Stimulated activated CD4-positive, alpha-beta T cell treated with anti-CD3 and anti-CD28 coated beads, Interleukin-4, amount 100 ng/mL, for 48 hours (primary cell): ENCODE measurements around the gene ZNF3.
A peak's percentile ranks its signal among the peaks of the same experiment; 100 is the strongest.

ENCODE experiments used
- DNase-seq, 2 donors: peaks; one replicate each; pipeline ENCODE4 v3.0.0-alpha.2; 2020; ENCODE audit warnings: low read depth in 2 of 2

Gene ZNF3

DNA sequence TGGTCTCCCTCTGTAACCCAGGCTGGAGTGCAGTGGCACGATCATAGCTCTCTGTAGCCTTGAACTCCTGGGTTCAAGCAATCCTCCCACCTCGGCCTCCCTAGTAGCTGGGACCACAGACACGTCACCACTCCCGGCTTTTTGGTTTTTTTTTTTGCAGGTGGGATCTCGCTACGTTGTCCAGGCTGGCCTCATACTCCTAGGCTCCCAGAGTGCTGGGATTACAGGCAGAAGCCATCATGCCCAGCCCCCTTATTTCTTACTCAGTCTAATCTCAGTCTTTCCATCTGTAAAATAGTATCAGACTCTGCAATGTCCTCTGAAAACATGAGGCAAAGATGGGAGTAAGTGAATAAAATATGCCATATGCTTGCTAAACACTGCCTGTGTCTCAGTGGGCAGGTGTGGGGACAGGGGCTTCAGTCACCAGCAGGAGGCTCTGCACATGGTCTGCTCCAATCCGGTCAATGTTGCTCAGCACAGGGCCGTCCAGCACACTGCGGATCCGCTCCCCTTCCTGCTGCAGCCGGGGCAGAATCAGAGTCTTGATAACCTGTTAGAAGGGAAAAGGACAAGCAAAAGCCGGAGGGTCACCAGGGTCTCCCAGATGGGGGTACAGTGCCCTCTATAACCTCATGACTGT is 28.1 kb upstream of the ZNF3 start:
- DNase-seq = no peak

DNA sequence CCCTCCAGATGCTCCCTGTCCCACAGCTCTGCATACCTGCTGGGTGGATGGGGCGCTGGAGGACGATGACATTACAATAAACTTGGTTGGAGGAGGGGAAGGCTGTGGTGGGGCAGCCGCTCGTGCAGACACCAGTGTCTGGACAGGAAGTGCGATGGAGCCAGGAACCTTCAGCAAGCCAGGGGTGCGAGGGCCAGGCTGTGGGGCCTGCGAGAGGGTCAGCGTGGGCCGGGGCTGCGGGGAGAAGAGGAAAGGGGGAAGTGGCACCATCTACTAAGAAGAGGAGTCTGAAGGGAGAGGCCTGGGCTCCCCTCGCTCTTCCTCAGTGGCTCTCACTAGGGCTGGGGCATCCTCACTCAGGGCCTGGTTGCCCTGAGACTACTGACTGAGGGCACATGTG is 26.4 kb upstream of the ZNF3 start:
- no peak for DNase-seq

DNA sequence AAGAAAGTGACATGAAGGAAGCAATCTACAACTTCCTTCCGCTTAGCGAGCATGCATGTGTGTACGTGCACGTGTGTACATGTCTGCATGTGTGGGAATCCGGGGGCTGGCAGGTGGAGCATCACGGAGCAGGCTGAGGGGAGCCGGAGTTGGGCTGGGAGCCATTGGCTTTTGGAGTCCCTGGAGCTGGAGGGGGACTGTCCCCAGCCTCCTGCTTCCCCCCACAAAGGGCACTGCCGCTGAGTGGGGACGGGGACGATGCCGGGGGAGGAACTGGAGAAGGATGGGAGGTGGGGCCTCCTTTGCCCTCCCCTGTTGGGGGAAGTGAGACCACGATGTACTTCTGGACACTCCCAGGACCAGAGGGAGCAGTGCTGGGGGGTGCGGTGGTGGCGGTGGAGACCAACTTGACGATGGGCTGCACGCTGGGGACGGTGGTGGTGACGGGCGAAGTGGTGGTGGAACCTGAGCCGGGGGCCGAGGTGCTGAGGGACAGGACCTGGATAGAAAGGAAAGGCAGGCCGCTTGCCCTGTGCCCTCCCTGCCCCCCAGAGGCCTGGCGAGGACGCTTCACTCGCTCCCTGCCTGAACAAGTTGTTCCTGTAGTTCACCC is 25.7 kb upstream of the ZNF3 start:
- no peak for DNase-seq

GRCh38 chr7:100106633-100107032 is 25.1 kb upstream of the ZNF3 start:
- DNase-seq = no peak

DNA sequence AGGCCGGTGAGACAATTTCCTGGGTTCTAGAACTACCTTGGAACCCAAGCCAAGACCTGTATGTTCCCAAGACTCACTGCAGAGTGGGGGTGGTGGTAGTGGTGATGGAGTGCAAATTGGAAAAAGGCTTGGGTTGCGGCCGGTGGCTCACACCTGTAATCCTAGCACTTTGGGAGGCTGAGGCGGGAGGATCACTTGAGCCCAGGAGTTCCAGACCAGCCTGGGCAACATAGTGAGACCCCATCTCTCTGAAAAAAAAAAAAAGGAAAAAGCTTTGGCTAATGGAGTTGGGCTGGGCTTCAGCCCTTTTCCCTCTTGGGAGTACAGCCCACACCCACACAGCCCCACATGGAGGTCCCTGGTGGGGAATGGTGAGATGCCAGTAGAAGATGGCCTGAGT is 24.0 kb upstream of the ZNF3 start:
- DNase-seq = no peak

- DNase-seq = no peak
Measured at GRCh38 chr7:100102950-100103840, 21.7 kb upstream of the ZNF3 start.

DNA sequence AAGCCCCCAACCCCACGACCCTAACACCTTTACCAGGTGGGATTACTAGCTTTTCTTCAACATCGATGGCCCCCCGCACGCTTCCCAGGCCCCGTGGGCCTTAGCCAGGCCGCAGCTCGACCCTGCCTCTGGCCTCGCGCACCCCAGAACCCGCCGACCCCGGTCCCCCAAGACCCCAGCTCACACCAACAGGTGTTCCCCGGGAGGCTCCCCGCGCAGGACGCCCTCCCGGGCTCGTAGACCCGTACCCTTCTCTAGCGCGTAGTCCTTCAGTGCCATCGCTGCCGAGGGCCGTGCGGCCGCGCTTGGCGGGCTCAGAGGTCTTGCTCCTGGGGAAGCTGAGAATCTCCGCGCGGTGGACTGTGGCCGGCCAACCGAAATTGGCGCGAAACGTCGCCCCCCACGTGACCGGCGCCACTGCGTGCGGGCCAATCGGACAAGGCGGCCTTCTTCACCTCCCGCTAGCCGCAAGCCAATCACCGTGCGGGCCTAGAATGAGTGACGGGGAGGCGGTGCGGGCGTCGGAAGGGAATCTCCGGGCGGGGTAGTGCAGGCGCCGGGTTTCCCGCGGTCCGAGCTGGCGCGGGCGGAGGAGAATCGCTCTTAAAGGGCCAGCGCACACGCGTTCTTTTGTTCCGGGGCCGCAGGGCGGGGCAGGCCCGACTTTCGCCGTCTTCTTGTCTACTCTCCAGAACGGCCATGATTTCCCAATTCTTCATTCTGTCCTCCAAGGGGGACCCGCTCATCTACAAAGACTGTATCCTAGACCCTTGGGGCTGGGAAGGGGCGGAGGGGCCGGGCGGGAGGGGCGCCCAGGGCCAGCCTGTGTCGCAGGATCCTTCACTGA is 19.7 kb upstream of the ZNF3 start, which contains the start of the genes AP4M1 and MCM7:
TSS of gene AP4M1 (plus strand) at position 628 of the 847 bp plus-strand sequence. CDS start at position 700, 72 bp downstream.
TSS of gene MCM7 (minus strand) at position 382 of the 847 bp plus-strand sequence. CDS start at position 279, 103 bp downstream.
- DNase-seq = peak; percentile 96 to 98

DNA sequence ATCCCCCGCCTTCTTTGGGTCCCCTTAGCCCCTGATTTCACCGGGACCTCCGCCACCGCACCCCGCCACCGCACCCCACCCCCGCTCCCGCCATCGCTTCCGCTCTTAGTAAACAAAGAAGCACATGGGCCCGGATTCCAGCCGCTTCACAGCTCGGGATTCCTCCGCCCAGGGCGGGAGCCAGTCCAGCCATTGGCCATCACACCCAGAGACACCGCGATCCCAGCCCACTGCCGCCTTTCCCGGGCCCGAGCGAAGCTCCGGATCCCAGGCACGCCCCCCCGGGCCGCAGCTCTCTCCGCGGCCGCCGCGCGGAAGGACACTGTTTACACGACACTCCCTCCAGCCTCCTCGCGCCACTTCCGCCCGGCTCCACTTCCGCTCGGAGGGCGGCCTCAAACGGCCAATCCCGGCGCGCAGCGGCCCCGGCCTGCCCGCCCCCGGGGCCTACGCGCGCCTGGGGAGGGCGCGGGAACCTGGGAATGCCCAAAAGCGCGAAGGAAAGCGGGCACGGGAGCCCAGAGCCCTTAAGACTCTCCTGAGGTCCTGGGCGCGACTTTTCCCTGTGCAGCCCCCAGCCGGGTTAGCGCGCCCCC is 19.0 kb upstream of the ZNF3 start:
- peak; percentile 75 to 84 for DNase-seq

GRCh38 chr7:100099452-100099851 is 17.9 kb upstream of the ZNF3 start:
- DNase-seq = no peak

DNA sequence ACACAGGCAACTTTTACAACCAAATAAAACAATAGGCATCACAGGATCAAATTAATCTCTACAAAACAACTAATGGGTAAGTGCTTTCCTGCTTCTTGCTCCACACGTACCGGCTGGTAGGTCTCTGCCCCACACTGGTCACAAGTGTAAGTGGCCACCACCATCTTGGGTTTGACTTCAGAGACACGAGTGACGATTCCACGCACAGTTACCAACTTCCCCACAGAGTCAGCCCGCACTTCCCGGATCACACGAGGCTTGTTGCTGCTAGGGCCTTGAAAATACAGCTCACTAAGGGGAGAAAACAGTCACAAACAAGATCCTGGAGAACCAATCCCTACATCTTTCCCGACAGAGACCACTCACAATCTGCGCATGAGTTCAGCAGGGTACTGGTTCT is 17.4 kb upstream of the ZNF3 start:
- DNase-seq = no peak

GRCh38 chr7:100095704-100096103 is 14.2 kb upstream of the ZNF3 start:
- no peak for DNase-seq

DNA sequence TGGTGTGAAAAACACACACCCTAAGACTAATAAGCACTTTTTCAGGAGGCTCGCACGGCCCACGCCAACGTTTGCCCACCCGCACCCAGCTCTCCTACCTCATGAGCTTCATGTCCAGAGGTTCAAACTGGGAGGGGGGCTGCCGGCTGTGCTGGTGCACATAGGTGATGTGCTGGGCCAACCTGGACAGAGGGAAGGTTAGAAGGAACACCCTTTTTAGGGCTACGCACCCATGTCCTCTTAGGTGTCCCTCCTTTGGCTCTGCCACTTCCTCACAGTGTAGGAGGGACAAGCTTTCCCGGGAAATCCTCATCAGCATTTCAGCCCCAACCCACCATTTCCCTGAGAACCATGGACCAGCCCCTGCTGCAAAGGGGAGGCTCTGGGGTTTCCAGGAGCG is 13.8 kb upstream of the ZNF3 start:
- no peak for DNase-seq

DNA sequence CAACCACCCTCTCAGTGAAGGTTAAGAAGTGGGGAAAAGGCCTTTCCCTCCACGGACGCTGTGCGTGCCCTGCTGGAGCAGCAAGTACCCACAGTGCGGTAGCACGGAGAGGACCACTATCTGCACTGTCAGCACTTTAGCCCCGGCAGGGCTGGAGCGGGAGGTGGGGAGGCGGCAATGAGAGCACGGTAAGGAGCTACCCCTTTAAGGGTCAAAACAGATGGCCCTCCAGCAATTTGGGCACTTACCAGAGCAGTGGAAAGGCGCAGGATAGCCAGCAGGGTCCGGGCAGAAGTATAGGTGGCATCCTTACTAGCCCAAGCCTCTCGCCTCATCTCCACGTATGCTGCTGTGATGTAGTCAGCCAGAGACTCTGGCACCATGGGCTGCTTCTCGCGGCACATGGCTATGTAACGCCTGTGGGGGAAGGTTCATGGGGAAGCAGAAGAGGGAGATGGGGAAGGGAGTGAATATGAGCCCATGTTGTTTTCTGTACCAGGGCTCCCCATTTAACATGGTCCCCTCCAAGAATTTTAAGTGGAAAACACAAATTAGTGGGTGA is 12.5 kb upstream of the ZNF3 start:
- no peak for DNase-seq

- no peak for DNase-seq
Measured at GRCh38 chr7:100093498-100093897, 12.0 kb upstream of the ZNF3 start.

GRCh38 chr7:100093054-100093453 is 11.5 kb upstream of the ZNF3 start:
- no peak for DNase-seq

DNA sequence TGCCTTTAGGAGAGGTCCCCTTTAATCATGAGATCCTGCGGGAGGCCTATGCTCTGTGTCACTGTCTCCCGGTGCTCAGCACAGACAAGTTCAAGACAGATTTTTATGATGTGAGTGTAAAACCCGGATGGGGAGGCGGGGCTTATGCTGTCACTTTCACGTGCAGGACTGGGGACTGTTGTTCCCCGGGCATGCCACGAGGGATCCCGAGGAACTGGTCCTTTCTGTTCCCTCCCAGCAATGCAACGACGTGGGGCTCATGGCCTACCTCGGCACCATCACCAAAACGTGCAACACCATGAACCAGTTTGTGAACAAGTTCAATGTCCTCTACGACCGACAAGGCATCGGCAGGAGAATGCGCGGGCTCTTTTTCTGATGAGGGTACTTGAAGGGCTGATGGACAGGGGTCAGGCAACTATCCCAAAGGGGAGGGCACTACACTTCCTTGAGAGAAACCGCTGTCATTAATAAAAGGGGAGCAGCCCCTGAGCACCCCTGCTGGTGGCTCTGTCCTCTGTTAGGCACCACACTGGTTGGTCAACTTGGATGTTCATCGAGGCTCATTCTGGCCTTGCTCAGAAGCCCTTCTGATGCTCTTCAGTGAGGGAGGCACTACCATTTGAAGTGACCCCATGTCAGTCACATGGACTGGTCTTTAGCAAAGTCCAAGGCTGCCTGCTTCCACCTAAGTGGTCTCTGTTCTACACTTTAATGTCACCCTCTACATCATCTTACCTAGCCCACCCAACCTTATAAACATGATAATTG is 10.1 kb upstream of the ZNF3 start:
- no peak for DNase-seq

DNA sequence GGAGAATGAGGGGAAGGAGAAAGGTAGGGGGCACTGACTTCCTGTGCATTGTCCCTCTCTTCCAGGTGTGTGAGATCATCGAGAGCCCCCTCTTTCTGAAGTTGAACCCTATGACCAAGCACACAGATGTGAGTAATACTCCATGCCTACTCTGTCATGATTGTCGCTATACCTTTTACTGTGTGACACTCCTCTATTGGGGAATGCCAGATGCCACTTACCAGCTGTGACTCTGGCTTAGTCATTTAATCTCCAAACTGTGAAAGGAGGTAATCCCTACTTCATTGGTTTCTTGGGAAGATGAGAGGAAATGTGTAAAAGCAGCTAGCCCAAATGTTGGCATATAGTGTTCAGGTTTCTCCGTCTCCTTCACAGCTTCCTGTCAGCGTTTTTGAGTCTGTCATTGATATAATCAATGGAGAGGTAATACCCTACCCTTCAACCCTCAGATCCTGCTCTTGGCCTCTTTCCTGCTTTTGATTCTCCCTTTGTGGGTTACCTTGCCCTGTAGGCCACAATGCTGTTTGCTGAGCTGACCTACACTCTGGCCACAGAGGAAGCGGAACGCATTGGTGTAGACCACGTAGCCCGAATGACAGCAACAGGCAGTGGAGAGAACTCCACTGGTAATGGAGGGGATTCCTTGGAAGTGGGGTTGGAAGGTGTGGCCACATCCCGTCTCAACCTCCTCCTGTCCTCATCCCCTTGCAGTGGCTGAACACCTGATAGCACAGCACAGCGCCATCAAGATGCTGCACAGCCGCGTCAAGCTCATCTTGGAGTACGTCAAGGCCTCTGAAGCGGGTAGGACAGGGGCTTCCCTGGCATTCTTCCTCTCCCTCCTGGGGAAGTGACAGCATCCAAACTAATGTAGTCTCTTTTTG is 9.2 kb upstream of the ZNF3 start:
- DNase-seq = no peak

DNA sequence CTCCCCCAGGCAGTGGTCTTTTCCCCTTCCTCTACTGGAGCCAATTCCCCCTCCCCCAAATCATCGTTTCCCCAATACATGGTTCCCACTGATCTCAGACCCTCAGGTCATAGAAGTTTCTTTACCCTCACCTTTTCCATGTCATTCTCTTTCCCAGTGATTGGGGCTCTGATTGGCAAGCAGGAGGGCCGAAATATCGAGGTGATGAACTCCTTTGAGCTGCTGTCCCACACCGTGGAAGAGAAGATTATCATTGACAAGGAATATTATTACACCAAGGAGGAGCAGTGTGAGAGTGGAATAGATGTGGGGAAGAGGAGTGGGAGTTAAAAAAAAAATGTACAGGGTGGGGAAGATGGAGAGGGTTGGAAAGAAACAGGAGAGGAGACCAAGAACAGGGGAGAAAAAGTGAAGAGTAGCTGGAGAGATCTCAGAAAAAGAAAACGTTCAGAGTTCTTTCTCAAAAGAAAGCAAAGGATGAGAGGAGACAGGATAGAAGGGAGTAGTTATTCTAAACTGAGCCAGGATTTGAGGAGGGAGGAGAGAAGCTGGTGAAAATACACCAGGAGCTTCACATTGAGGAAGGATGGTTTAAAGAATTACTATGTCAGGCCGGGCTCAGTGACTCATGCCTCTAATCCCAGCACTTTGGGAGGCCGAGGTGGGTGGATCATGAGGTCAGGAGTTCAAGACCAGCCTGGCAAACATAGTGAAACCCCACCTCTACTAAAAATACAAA is 8.1 kb upstream of the ZNF3 start:
- DNase-seq = no peak
